HG03439 (cell line): Measurements from ENCODE around the gene PDE4D.
"Not testable (repeated sequence)": the region's sequence is repeated elsewhere in the genome, so short reads cannot be mapped to it uniquely, and the experiment has no call there.

Experiments
- ATAC-seq: cut with Tn5 transposase; IDR thresholded peaks from one replicate; pipeline ENCODE4 v1.9.1; 2021; ENCODE audit warnings: mild to moderate bottlenecking, moderate library complexity; ENCODE audit not compliant: unreplicated experiment

The PDE4D gene

DNA sequence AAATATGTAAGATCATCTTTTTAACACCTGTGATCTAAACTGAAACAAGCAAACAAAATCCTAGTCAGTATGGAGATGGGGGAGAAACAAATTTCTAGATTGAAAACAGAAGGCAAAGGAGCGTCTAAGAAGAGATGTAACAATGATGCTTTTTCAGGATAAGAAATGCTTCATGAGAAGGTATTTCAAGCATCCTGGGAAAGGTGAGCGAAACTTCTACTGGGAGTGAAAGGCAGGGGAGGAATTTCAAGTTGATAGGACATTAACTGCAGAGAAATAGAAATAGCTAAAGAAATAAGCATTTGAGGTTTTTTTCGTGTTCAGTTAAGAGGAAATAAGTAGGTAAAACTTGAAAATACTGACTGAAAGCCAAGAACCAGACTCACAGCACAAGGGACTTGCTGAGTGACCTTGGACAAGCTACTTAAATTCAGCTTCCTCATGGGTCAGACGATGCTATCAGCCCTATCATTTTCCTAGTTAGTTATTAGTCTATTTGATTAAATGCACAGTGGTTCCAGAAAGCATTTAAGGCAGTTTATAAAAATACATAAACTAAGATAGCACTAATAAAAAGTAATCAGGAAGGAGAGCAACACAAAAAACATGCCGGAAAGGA, 406.3 kb downstream of the PDE4D start:
- no peak for ATAC-seq

DNA sequence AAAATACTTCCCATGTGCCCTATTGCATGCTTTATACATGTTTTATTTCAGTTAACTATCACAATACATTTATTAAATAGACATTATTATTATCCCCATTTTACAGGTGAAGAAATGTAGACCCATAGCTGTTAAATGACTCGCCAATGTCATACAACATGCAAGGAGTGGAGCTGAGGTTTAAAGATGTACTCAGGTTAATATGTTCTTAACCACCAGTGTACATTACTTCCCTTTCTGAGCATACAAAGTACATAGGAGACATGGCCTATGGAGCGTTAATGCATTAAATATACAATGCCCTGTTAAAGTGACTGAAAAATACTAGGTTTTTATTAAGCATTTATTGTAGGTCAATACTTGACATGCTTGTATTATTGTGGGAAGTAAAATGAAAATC, 407.0 kb downstream of the PDE4D start:
- no peak for ATAC-seq

DNA sequence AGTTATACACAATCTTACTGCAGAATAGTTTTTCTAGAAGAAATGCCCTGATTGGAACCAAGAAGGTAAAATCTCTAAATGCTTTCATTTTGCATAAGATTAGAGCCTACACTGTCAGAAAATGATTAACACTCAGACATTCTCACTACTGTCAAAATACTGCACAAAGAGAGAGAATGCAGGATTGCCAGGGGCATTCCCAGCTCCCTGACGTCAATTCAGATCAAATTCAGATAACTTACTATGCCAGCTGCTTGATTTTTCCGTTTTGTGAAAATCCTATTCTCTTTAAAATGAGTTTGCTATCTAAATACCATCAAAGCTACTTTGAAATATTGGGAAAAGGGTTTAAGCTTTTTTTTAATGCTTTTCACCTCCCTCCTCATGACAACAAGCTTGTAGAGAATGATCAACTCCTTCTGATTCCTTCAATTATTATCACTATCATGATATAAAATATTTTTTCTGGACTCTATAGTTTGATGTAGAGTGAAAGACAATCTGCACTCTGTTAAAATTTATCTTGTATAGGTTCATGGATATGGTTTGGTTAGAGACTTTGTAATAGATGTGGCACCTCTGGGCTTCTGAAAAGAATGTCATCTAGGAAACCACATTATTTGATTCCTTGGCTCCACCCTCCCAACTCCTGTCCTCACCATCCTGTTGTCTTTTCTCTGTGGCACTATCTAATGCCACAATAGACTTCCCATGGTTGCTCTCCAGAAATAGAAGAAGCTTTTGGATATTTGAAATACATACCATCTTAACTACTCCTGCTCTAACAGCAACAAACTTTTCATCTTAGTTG, 407.7 kb downstream of the PDE4D start:
- ATAC-seq, result no peak

DNA sequence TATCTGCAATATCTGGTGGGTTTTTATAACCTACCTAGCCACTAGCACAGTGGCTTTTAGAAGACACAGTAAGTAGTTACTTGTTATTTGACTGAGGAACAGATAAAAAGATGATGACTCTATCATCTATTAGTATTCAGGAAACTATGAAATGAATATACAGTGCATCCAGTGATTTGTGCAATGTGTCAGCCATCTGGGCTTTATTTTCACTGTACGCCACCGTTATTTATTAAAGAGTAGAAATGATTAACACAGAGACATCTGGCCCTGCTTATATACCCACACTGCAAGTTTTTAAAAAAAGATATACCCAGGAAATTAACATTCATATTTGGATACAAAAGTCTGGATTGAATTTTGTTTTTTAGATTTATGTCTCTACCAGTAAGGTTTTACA, 408.4 kb downstream of the PDE4D start:
- no peak for ATAC-seq

DNA sequence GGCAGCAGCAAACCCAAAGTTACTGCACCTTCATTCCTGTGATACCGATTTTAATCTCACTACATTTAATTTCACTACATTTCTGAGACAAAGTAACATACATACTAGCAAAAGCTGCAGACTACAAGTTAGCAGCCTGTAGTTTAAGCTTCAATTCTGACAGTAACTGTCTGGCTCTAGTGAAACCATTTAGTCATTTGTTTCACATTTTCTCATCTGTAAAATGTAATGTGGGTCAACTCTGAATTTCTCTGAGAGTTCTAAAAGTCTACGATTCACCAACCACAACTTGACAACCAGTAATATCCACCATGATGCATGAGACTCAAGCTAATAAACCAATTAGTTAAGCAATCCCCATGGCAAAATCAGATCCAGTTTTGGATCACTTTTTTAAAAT, 408.9 kb downstream of the PDE4D start:
- ATAC-seq, result no peak

DNA sequence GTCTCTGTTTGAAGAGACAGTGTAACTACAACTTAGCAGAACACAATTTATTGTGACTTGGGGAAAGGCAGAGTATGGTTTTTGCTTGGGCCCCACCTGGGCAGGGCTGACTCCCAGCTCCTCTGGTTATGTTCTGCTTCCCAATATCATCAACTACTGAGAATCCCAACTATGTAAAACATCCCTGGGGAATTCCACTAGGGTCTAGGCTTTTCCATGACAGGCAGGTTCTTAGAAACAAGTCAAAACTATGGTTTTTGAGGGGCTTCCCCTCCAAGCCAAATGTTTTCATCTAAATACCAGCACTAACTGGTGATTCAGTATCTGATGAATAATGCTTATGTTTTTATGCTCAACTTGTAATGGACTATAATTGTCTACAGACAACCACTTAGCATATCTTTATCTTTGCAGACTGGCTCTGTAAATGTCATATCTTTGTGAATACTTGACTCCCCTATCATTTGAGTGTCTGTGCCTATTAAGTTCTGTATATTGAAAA, 409.5 kb downstream of the PDE4D start:
- ATAC-seq, result no peak

DNA sequence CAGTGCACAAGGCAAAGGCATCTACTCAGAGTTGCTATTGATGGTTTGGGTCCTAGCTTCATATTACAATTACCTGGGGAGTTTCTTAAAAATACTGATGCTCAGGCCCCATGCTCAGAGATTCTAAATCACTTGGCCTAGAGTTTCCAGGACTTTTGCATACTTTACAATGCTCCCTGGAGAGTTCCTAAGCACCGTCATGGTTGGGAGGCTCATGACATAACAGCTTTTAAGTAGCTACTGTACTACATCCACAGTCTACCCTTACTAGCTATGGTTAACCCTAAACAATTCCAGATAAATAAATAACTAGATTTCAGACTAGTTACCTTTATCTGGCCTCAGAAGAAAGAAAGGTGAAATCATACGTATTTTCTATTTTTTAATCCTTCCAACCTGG, 414.4 kb downstream of the PDE4D start:
- ATAC-seq, result no peak

DNA sequence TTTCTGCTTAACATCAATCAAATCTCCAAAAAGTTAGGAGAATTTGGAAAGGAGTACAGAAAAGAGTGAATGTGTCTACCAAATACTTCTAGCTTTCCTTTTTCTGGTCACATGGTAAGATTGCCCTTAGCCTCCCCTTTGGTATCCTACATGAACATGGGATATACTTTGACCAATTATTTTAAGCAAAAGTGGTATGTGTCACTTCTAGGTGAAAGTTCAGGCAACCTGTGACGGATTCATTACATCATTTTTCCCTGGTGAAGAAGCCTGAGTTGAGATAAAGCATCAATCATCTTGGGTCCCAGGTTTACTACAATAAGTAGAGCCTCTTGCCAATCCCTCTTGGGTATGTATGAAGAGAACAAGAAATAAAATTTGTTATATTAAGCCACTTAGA, 419.2 kb downstream of the PDE4D start:
- no peak for ATAC-seq

DNA sequence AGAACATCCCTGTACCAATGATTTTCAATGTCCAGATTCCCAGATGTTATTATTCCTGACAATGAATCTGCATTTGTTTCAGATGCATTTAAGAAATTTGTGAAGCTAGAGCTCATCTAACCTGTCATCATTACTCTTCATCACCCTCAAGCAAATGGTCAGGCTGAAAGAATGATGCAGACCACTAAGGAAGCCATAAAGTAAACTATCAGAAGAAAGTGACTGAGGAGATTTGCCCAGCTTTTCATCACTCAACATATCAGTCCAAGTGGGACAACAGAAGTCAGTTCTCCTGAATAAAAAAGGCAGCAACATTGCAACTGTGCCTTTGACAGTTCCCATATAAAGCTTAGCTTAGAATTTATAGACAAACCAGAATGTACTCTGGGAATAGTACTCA, 419.9 kb downstream of the PDE4D start:
- ATAC-seq, result no peak

DNA sequence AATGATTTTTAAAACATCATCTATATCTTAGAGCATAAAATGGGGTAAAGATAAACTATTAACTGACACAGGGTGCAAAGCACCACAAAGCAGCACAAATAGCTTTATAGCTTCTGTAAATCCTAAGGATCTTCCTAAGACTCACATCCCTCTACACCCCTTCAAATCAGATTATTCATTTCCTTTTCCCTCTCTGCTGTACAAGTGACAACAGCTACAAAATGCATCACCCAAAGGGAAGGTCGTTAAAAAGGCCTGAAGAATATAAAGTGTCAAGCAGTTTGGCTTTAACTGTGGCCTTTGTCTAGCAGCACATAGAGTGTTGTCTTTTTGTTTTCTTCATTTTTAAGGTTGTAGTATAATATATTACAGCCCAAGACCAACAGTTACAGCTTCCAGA, 422.1 kb downstream of the PDE4D start:
- no peak for ATAC-seq

DNA sequence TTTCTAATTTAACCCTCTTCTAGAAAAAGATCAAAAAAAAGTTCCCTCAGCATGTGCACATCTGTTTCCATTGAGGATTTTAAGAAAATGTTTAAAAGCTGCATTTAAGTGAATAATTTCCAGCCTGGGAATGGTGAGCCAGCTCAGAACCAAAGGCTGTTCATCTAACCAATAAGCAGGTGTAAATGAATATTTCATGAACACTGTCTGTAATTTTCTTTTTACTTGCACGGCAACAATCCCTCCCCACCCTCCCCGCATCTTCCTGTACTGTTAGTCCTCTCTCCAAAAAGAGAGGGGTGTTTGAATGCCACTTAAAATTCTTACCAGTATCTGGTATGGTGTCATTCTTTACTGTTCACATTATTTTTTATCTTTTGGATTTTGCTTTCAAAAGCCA, 425.6 kb downstream of the PDE4D start:
- no peak for ATAC-seq

DNA sequence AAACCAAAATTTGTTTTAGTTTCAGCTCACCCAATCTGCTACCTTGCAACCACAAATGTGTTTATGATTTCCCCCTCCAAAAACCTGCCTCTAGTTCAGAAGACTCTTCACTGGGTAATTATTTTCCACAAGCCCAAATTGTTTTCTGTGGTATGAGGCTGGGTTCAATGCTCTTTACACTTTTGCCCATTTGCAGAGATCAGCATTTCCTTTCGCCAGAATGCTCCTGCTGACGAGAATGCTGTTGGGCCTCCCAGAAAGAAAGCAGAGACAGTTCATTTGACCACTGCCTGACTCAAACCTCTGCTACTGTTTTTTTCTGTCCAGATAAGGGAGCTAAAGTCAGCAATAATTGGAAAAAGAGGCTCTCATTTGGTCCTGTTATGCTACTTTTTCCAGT, 427.3 kb downstream of the PDE4D start:
- ATAC-seq, result no peak

DNA sequence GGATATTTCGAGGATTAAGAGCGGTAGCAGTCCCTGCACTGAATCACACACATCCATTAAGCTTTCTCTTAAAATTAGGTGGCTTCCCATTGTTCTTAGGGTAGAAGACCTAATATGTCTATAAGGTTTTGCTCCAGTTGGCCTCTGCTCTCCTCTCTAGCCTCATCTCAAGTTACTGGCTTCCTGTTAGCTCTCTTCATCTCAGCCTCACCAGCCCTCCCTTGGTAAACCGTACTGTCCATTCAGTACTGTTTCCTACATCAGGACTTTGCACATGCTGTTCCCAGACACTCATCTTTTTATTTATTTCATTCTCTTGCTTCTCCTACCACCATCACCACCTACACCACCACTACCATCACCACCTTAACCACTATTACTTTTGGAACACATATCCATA, 428.6 kb downstream of the PDE4D start:
- ATAC-seq, result no peak

DNA sequence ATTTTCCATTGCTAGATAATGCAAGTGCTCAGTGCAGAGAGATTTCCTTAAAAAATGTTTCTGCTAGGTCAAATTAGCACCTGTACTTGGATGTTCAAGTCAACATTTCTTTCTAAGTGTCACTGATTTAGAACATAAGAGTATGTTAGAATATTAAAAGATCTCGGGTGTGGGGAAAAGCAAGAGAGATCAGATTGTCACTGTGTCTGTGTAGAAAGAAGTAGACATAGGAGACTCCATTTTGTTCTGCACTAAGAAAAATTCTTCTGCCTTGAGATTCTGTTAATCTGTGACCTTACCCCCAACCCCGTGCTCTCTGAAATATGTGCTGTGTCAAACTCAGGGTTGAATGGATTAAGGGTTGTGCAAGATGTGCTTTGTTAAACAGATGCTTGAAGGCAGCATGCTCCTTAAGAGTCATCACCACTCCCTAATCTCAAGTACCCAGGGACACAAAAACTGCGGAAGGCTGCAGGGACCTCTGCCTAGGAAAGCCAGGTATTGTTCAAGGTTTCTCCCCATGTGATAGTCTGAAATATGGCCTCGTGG, 429.8 kb downstream of the PDE4D start:
- ATAC-seq, result not testable (repeated sequence)

DNA sequence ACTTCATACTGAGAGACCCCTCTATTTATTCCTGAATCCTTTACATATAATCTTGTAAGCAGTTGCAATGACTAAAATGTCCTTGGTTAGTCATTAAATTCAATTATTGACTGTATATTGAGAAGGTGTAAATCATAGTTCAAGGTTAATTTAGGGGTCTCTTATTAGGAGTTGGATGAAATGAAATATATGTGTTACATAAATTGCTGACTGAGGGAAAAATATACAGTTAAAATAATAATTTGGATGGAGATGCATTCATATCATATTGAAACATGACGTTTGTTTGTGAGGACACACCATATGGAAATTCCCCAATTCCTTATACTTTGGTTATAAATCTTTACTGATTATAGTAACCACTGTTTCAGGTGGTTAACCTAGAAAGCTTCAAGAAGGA, 430.6 kb downstream of the PDE4D start:
- ATAC-seq, result no peak

DNA sequence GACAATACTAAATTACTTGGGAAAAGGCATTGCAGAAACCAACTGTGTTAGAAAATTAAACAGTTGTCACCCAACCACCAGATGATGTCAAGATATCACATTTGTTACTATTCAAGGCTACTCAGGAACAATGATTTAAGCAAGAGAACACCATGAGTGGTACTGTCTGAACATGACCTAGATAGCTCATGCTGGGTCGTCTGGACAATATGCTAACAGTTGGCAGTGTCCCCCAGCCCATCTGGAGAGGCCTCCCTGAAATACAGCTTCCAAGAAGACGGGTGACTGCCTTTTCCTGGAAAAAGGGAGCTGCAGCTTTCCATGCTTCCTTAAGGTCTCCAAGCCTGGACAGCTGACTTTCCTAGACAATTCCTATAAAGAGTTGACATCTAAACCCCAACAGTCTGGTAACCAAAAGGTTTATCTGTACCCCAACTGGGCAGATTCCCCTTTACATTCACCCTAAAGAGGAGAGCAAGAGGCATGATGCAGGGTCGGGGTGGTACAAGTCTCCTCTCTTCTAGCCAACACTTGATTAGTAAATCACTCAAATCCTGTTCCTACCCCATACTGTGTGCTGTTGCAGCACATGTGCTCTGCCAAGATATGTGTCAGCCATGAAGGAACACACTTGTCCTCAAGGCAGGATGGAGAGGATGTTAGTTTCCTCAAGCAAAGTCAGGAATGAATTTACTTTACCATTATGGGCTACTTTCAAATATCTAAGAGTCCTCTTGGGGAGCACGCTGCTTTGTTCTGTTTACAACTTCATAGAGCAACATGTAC, 433.0 kb downstream of the PDE4D start:
- ATAC-seq, result no peak

DNA sequence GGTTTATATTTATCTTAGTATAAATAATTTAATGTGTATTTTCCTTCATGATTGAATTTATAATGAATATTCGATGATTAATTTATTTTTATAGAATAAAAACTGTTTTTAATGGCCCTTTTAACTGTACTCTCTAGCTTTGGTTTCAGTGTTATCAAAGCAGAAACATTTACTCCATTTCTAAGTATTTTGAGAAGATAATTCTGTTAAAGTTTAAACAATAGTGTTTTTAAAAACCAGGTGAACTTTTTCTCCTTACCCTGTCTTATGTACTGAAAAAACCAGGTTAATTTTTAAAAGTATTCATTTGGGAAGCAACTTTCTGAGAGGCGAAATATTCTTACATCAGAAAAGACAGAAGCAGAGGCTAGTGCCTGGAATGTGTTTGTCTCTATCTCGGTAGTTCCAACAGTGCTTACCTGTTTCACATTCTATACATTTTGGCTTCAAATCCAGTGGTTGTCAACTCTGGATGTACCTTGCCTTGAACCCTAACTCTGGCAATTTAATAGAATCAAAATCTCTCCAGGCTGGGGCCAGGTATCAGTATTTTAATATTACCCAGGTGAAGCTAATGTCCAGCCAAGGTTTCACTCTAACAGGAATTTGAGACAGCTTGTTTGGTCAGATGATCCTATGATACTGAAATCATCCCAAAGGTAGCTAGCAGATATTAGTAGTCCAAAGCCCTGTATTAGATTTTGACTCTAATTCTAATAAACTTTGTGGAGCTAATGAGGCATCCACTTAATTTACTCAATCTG, 434.4 kb downstream of the PDE4D start:
- ATAC-seq, result no peak

DNA sequence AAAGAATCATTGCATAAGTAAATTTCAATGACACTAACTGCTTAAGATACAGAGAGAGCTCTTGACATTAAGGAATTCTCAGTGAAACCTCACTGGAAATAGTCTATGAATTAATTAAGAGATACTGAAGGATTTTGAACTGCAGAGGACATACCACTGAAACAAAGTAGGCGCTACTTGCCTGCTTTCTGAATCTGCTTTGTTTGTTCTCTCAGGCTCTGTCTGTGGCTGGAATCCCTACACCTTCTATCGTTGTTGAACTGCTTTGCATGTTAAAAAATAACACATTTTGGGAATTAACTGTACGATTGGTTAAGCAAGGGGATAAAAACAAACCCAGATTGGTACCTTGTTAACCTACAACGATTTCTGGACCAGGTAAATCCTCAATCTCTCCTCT, 435.2 kb downstream of the PDE4D start:
- no peak for ATAC-seq

DNA sequence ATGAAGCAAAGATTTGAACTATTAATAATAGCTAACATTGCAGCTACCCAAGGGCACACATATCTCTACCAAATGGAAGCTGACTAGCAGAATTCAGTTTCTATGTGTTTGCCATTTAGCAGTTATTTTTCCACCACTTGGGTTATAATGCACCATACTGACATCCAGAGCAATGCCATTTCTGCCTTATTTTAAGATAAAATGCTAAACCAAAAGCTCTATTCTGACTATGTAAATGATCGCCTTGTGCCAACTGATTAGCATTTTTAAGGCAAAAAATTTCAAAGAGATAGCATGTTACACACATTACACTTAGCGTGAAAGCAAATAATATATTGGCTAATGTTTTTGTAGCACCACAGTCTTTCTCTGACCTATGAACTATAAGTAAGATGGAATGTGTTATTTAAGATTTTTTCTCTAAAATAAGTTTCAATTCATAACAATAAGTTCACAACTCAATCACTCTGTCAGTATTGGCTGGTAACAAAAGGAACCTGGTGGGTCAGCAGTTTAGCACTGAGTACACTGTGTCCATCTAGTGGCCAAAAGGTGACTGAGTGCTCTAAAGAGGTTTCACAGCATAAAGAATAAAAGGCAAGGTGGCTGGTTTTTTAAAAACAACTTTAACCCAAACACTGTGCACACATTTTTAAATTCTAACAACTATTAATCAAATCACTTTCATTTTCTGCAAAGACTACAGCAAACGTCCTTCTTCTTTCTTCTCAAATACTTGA, 443.5 kb downstream of the PDE4D start:
- no peak for ATAC-seq

DNA sequence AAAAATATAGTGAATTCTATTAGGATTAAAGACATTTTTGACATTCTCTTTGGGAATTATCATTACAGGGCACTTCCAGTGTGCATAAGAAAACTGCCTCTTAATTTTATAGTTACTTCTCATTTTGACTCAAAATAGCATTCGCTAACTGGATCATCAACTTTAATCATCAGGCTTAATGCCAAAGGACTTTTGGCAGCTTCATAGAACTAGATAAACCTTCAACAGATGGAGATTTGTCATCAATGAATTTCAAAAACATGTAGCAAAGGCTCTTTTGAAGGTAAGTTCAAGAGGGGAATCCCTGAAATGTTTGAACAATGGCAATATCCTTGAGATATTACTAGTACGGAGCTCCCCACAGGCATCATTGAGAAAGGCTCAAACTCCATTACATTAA, 447.2 kb downstream of the PDE4D start:
- ATAC-seq, result no peak
